OCI-LY7 (cell line): ENCODE measurements around the gene TMEM242. TPM values are rescaled to one million over a fixed set of nuclear protein-coding genes. Genes with fewer than 3 reads are reported as not detected.

Experiments
- BruUV-seq: library from RNA; stranded (reverse); fragments of 400-500 nt; replicated peaks from 2 replicates; lab custom pipeline; 2021; lab: Mats Ljungman, UMichigan
- CTCF ChIA-PET: fragments of 300-600 bp; sonication (Branson Sonifier 250); formaldehyde crosslinking; loops from one replicate; lab custom pipeline; 2022; ENCODE audit warnings: antibody characterized with exemption; ENCODE audit not compliant: unreplicated experiment; lab: Charles Lee
- POLR2A ChIA-PET: fragments of 300-600 bp; sonication (Branson Sonifier 250); formaldehyde crosslinking; loops from one replicate; lab custom pipeline; 2022; ENCODE audit warnings: antibody characterized with exemption; lab: Charles Lee
- DNase-seq: peaks from one replicate; pipeline ENCODE4 v3.0.0-alpha.2; 2015; ENCODE audit warnings: low spot score
- H2AFZ ChIP-seq: fragments of 200-600 bp; sonication (generic), shearing (Covaris generic); 2 replicates; pipeline ENCODE4 v1.6.1; 2014; ENCODE audit warnings: mild to moderate bottlenecking, antibody characterized with exemption, low read length, moderate library complexity
- H3K27ac ChIP-seq: fragments of 200-600 bp; sonication (generic); 2 replicates; pipeline ENCODE4 v1.5.1; 2014; ENCODE audit warnings: mixed run types, low read depth, mild to moderate bottlenecking, moderate library complexity, low read length, inconsistent platforms; ENCODE audit not compliant: poor library complexity, severe bottlenecking
- H3K36me3 ChIP-seq: fragments of 200-600 bp; sonication (generic); 2 replicates; pipeline ENCODE4 v1.6.1; 2014; ENCODE audit warnings: mild to moderate bottlenecking, antibody characterized with exemption, low read length, moderate library complexity, mixed read lengths; ENCODE audit not compliant: insufficient read depth
- H3K4me1 ChIP-seq: fragments of 200-600 bp; sonication (generic); 2 replicates; pipeline ENCODE4 v1.5.1; 2014; ENCODE audit warnings: mild to moderate bottlenecking, low read length; ENCODE audit not compliant: insufficient read depth, poor library complexity, severe bottlenecking
- H3K4me2 ChIP-seq: fragments of 200-600 bp; sonication (generic); 2 replicates; pipeline ENCODE4 v1.6.1; 2014; ENCODE audit warnings: mild to moderate bottlenecking, low read length
- H3K4me3 ChIP-seq: fragments of 200-600 bp; sonication (generic); 2 replicates; pipeline ENCODE4 v1.5.1; 2014; ENCODE audit warnings: mild to moderate bottlenecking, low read depth, low read length; ENCODE audit not compliant: poor library complexity, severe bottlenecking
- H3K79me2 ChIP-seq: fragments of 200-600 bp; sonication (generic); 2 replicates; pipeline ENCODE4 v1.6.1; 2016; ENCODE audit warnings: low read depth, mild to moderate bottlenecking, low read length, moderate library complexity, mixed read lengths; ENCODE audit not compliant: insufficient read depth
- H3K9me2 ChIP-seq: fragments of 200-600 bp; sonication (generic); 2 replicates; pipeline ENCODE4 v1.6.1; 2016; ENCODE audit warnings: mild to moderate bottlenecking, low read length, mixed read lengths; ENCODE audit not compliant: insufficient read depth
- H3K9me3 ChIP-seq: fragments of 200-600 bp; sonication (generic); 2 replicates; pipeline ENCODE4 v1.6.1; 2014; ENCODE audit warnings: mild to moderate bottlenecking, mixed run types, low read length, mixed read lengths
- H4K20me1 ChIP-seq: fragments of 200-600 bp; sonication (generic); 2 replicates; pipeline ENCODE4 v1.6.1; 2014; ENCODE audit warnings: mild to moderate bottlenecking, antibody characterized with exemption, low read length, moderate library complexity, mixed read lengths; ENCODE audit not compliant: insufficient read depth
- EZH2phosphoT487 ChIP-seq: fragments of 200-600 bp; sonication (generic); IDR thresholded peaks from 2 replicates; pipeline ENCODE4 v1.6.1; 2018; ENCODE audit warnings: low read depth, borderline replicate concordance, mild to moderate bottlenecking, mixed run types, antibody characterized with exemption, low read length, moderate library complexity, mixed read lengths
- intact Hi-C: fragments of 100-400 bp; cut with micrococcal nuclease; formaldehyde crosslinking; loops from one replicate; pipeline ENCODE4 v1.10.0; 2022; ENCODE audit not compliant: unreplicated experiment
- total RNA-seq, 2 experiments: library from RNA; depleted of rRNA in 1 of 2; stranded (reverse); fragments of >200 nt in 1 of 2; shearing (Covaris generic) in 1 of 2; gene quantifications; 2 replicates each; pipeline ENCODE4 v1.2.3, GENCODE V29; 2014 to 2022
- TF ChIP-seq, protein P1 (sequence below): fragments of 200-600 bp; sonication (generic); conservative IDR thresholded peaks from 2 replicates; pipeline ENCODE4 v1.5.1; 2014; ENCODE audit warnings: mild to moderate bottlenecking, antibody characterized with exemption, low read length, moderate library complexity, mixed read lengths

The TMEM242 gene
- total RNA-seq, 2 experiments from 2014 or later = 4.5 to 9.2 TPM

DNA sequence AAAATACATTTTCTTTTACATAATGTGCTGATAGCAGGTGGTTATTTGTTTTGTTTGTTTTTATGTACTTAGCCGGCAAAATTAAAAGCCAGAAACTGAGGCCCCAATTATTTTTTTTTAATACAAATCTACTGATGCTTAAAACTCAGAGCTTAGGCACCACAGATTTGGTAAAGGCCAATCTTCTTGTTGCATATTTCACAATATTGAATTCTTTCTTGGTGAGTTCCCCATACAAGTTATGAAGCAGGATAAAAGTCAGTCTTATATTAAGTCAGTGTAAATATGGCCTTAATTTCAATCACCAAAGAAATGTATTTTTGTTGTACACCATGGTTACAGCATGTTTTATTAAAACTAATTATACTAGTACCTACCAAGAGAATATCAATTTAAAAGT, 41.4 kb upstream of the TMEM242 start:
- BruUV-seq = no TSS peak
- intact Hi-C loops = loop anchor here (10.0 kb wide), 1 partner anchor 190 kb away; no protein-coding TSS in a partner anchor
- no peak overlapping the region for H2AFZ ChIP-seq
- POLR2A ChIA-PET = interaction anchor here (0.7 kb wide), 1 partner anchor 44 kb away, joined by 3 read pairs; no protein-coding TSS in a partner anchor
- no peaks in the 10 kb centered on the region for H3K9me2 ChIP-seq
- no peak for TF ChIP-seq EZH2phosphoT487
- TF ChIP-seq, protein P1, sequence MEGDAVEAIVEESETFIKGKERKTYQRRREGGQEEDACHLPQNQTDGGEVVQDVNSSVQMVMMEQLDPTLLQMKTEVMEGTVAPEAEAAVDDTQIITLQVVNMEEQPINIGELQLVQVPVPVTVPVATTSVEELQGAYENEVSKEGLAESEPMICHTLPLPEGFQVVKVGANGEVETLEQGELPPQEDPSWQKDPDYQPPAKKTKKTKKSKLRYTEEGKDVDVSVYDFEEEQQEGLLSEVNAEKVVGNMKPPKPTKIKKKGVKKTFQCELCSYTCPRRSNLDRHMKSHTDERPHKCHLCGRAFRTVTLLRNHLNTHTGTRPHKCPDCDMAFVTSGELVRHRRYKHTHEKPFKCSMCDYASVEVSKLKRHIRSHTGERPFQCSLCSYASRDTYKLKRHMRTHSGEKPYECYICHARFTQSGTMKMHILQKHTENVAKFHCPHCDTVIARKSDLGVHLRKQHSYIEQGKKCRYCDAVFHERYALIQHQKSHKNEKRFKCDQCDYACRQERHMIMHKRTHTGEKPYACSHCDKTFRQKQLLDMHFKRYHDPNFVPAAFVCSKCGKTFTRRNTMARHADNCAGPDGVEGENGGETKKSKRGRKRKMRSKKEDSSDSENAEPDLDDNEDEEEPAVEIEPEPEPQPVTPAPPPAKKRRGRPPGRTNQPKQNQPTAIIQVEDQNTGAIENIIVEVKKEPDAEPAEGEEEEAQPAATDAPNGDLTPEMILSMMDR = no peak
- peaks cover 11% of the 10 kb centered on the region for H3K4me1 ChIP-seq
- no peak overlapping the region for H3K4me3 ChIP-seq
- no peaks in the 10 kb centered on the region for H4K20me1 ChIP-seq
- no peak for DNase-seq
- H3K79me2 ChIP-seq = no peaks in the 10 kb centered on the region
- H3K36me3 ChIP-seq = no peaks in the 10 kb centered on the region
- no peak overlapping the region for H3K4me2 ChIP-seq
- no peak overlapping the region for H3K27ac ChIP-seq
- CTCF ChIA-PET = no interaction called here
- no peaks in the 10 kb centered on the region for H3K9me3 ChIP-seq

DNA sequence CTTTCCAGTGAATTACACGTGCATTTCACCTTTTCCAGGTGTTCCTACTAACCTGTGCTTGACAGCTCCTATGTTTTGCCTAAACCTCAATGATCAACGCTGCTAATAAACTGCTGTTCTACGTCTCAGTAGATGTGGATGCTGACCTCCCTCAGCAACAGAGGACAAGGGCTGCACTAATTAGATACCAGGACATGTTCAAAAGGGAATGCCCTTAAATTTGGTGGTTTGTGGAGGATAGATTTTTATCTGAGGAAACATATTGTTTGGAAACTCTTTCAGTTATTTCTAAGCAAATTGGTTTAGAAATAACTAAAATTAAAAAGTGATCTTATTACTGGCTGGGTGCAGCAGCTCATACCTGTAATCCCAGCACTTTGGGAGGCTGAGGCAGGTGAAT, 38.6 kb upstream of the TMEM242 start:
- BruUV-seq = no TSS peak
- TF ChIP-seq, protein P1 = no peak
- no peak for TF ChIP-seq EZH2phosphoT487
- no peaks in the 10 kb centered on the region for H3K9me2 ChIP-seq
- H3K36me3 ChIP-seq = no peaks in the 10 kb centered on the region
- no peak overlapping the region for H3K4me2 ChIP-seq
- no peak overlapping the region for H2AFZ ChIP-seq
- H3K27ac ChIP-seq = no peak overlapping the region
- H3K79me2 ChIP-seq = no peaks in the 10 kb centered on the region
- no peak for DNase-seq
- no peaks in the 10 kb centered on the region for H3K9me3 ChIP-seq
- ChIA-PET CTCF (no interaction called here), POLR2A (interaction anchor here (0.7 to 1.7 kb wide), 2 partner anchors 9 to 18 kb away, joined by 3 to 4 read pairs; no protein-coding TSS in a partner anchor)
- H3K4me3 ChIP-seq = no peak overlapping the region
- H3K4me1 ChIP-seq = no peaks in the 10 kb centered on the region
- intact Hi-C loops = loop anchor here (10.0 kb wide), 1 partner anchor 193 kb away; no protein-coding TSS in a partner anchor
- H4K20me1 ChIP-seq = no peaks in the 10 kb centered on the region

DNA sequence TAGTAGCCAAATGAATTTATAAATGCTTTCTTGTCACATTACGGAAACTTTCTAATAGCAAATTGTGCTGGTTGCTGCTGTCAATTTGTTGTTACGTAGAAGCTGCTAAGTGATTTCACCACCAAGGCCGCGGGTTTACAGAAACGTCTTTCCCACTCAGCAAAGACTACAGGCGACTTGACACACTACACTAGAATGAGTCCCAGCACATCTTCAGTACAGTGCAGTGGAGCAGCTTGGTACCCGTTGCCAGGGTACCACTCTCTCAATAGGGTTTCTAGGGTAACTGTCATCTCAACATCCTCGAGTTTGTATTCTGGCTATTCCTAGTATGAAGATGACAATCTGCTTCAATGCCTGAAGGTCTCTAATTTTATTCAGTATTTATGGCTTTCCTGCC, 35.0 kb upstream of the TMEM242 start:
- BruUV-seq = no TSS peak
- Histone ChIP-seq H3K36me3 (no peaks in the 10 kb centered on the region), H3K79me2 (no peaks in the 10 kb centered on the region), H3K4me2 (no peak overlapping the region), H4K20me1 (no peaks in the 10 kb centered on the region), H3K27ac (no peak overlapping the region), H2AFZ (no peak overlapping the region), H3K9me2 (no peaks in the 10 kb centered on the region), H3K4me1 (no peaks in the 10 kb centered on the region), H3K4me3 (no peak overlapping the region), H3K9me3 (no peaks in the 10 kb centered on the region)
- no peak for TF ChIP-seq EZH2phosphoT487
- TF ChIP-seq, protein P1 = no peak
- CTCF ChIA-PET = no interaction called here
- no peak for DNase-seq
- POLR2A ChIA-PET = no interaction called here
- intact Hi-C loops = no loop called here
